HEK293 (cell line): ENCODE data around the gene KCNJ5.

Experiments used
- CTCF ChIA-PET: fragments of 350-600 bp; formaldehyde crosslinking; extraction: SDS; loops from one replicate; lab custom pipeline; 2021; ENCODE audit warnings: antibody characterized with exemption; lab: Yijun Ruan, JAX
- POLR2A ChIA-PET: fragments of 300-600 bp; formaldehyde crosslinking; extraction: SDS; loops from one replicate; lab custom pipeline; 2020; ENCODE audit warnings: antibody characterized with exemption, inconsistent platforms; lab: Yijun Ruan, JAX
- H3K27ac ChIP-seq: fragments of 200-500 bp; sonication (Bioruptor generic); 2 replicates; pipeline ENCODE4 v1.5.1; 2014; ENCODE audit warnings: low read depth, low read length, control low read depth, inconsistent platforms; ENCODE audit errors: extremely low read depth
- H3K36me3 ChIP-seq, 2 experiments: fragments of 200-500 bp in 1 of 2; sonication (Bioruptor generic) in 1 of 2; 1 replicate in 1 of 2; 2 replicates in 1 of 2; pipeline ENCODE4 v1.5.1; 2014 to 2017; ENCODE audit warnings: inconsistent platforms in 2 of 2, low read length in 2 of 2; ENCODE audit not compliant: control insufficient read depth in 2 of 2, insufficient read depth in 1 of 2
- H3K4me1 ChIP-seq: fragments of 200-500 bp; sonication (Bioruptor generic); 2 replicates; pipeline ENCODE4 v1.5.1; 2014; ENCODE audit warnings: mild to moderate bottlenecking, low read length, inconsistent platforms; ENCODE audit not compliant: control insufficient read depth, insufficient read depth
- H3K4me3 ChIP-seq: 2 replicates; pipeline ENCODE4 v1.5.1; 2011; ENCODE audit warnings: low read depth, mild to moderate bottlenecking, control low read depth, low read length, moderate library complexity
- H3K9me3 ChIP-seq: fragments of 200-500 bp; sonication (Bioruptor generic); 2 replicates; pipeline ENCODE4 v1.5.1; 2014; ENCODE audit warnings: low read depth, low read length, inconsistent platforms; ENCODE audit not compliant: control insufficient read depth, insufficient read depth
- GLI2 ChIP-seq: fragments of 450-650 bp; formaldehyde crosslinking; IDR thresholded peaks from 2 replicates; pipeline ENCODE4; 2017; ENCODE audit warnings: missing biosample characterization, missing genetic modification characterization, low read depth, borderline replicate concordance
- HIC1 ChIP-seq: fragments of 450-650 bp; formaldehyde crosslinking; IDR thresholded peaks from 2 replicates; pipeline ENCODE4 v1.5.1; 2016; ENCODE audit warnings: missing biosample characterization, missing genetic modification characterization
- KLF10 ChIP-seq: fragments of 450-650 bp; IDR thresholded peaks from 2 replicates; pipeline ENCODE4 v1.5.1; 2018; ENCODE audit warnings: missing biosample characterization, mild to moderate bottlenecking, missing genetic modification characterization
- TCF7L2 ChIP-seq: IDR thresholded peaks from 2 replicates; pipeline ENCODE4 v1.6.1; 2011; ENCODE audit warnings: low read depth, mild to moderate bottlenecking, inconsistent platforms, low read length, moderate library complexity, borderline replicate concordance
- ZBTB21 ChIP-seq: fragments of 450-650 bp; formaldehyde crosslinking; IDR thresholded peaks from 2 replicates; pipeline ENCODE4 v1.5.1; 2017; ENCODE audit warnings: missing biosample characterization, missing genetic modification characterization
- ZFP37 ChIP-seq: fragments of 450-650 bp; formaldehyde crosslinking; IDR thresholded peaks from 2 replicates; pipeline ENCODE4 v1.5.1; 2016; ENCODE audit warnings: missing biosample characterization, missing genetic modification characterization
- ZNF112 ChIP-seq: fragments of 450-650 bp; formaldehyde crosslinking; IDR thresholded peaks from 2 replicates; pipeline ENCODE4 v1.5.0; 2017; ENCODE audit warnings: missing biosample characterization, missing genetic modification characterization
- ZNF138 ChIP-seq: fragments of 450-650 bp; formaldehyde crosslinking; IDR thresholded peaks from 2 replicates; pipeline ENCODE4 v1.5.1; 2016; ENCODE audit warnings: missing biosample characterization, missing genetic modification characterization, borderline replicate concordance
- ZNF311 ChIP-seq: fragments of 450-650 bp; formaldehyde crosslinking; IDR thresholded peaks from 2 replicates; pipeline ENCODE4 v1.5.1; 2017; ENCODE audit warnings: missing biosample characterization, missing genetic modification characterization, borderline replicate concordance
- ZNF354C ChIP-seq: fragments of 450-650 bp; formaldehyde crosslinking; IDR thresholded peaks from 2 replicates; pipeline ENCODE4 v1.5.1; 2016; ENCODE audit warnings: missing biosample characterization, missing genetic modification characterization, low read depth, borderline replicate concordance
- ZNF404 ChIP-seq: fragments of 450-650 bp; formaldehyde crosslinking; IDR thresholded peaks from 2 replicates; pipeline ENCODE4 v1.5.1; 2017; ENCODE audit warnings: missing biosample characterization, missing genetic modification characterization
- ZNF473 ChIP-seq: fragments of 450-650 bp; formaldehyde crosslinking; IDR thresholded peaks from 2 replicates; pipeline ENCODE4 v1.5.1; 2017; ENCODE audit warnings: missing biosample characterization, missing genetic modification characterization
- ZNF585B ChIP-seq: fragments of 450-650 bp; formaldehyde crosslinking; IDR thresholded peaks from 2 replicates; pipeline ENCODE4 v1.5.1; 2016; ENCODE audit warnings: missing biosample characterization, missing genetic modification characterization
- ZNF621 ChIP-seq: fragments of 450-650 bp; formaldehyde crosslinking; IDR thresholded peaks from 2 replicates; pipeline ENCODE4 v1.5.1; 2017; ENCODE audit warnings: missing biosample characterization, missing genetic modification characterization
- ZNF664 ChIP-seq: fragments of 450-650 bp; formaldehyde crosslinking; IDR thresholded peaks from 2 replicates; pipeline ENCODE4 v1.5.1; 2016; ENCODE audit warnings: missing biosample characterization, missing genetic modification characterization
- ZNF837 ChIP-seq: fragments of 450-650 bp; formaldehyde crosslinking; IDR thresholded peaks from 2 replicates; pipeline ENCODE4 v1.5.1; 2016; ENCODE audit warnings: missing biosample characterization, missing genetic modification characterization
- TF ChIP-seq, protein P1 (sequence below): fragments of 450-650 bp; IDR thresholded peaks from 2 replicates; pipeline ENCODE4 v1.5.1; 2018; ENCODE audit warnings: missing biosample characterization, mild to moderate bottlenecking, missing genetic modification characterization
- TF ChIP-seq, protein P2 (sequence below): fragments of 450-650 bp; formaldehyde crosslinking; IDR thresholded peaks from 2 replicates; pipeline ENCODE4 v1.5.1; 2017; ENCODE audit warnings: missing biosample characterization, missing genetic modification characterization
- TF ChIP-seq, protein P3 (sequence below): fragments of 450-650 bp; formaldehyde crosslinking; IDR thresholded peaks from 2 replicates; pipeline ENCODE4; 2016; ENCODE audit warnings: missing biosample characterization, missing genetic modification characterization

KCNJ5 gene

GRCh38 chr11:128906185-128907050 lies 15.3 kb downstream of the KCNJ5 start:
- Histone ChIP-seq H3K4me3 (no peak overlapping the region), H3K27ac (no peak overlapping the region), H3K4me1 (0 out of 2 replicates have a peak, but pooled peaks cover 3% of the 10 kb centered on the region), H3K9me3 (no peaks in the 10 kb centered on the region), H3K36me3 (peaks cover 0 to 3% of the 10 kb centered on the region in 2 experiments; a peak in 1 of 3 replicates)
- no peak for TF ChIP-seq ZNF585B (tag by site-specific recombination)
- TF ChIP-seq ZNF473 (tag by site-specific recombination) = no peak
- TF ChIP-seq GLI2 (tag by site-specific recombination) = no peak
- TF ChIP-seq, protein P1, sequence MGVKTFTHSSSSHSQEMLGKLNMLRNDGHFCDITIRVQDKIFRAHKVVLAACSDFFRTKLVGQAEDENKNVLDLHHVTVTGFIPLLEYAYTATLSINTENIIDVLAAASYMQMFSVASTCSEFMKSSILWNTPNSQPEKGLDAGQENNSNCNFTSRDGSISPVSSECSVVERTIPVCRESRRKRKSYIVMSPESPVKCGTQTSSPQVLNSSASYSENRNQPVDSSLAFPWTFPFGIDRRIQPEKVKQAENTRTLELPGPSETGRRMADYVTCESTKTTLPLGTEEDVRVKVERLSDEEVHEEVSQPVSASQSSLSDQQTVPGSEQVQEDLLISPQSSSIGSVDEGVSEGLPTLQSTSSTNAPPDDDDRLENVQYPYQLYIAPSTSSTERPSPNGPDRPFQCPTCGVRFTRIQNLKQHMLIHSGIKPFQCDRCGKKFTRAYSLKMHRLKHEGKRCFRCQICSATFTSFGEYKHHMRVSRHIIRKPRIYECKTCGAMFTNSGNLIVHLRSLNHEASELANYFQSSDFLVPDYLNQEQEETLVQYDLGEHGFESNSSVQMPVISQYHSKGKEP = no peak
- TF ChIP-seq HIC1 = no peak
- TF ChIP-seq ZNF837 (tag by site-specific recombination) = no peak
- ChIA-PET POLR2A (interaction anchor here (0.6 to 0.7 kb wide), 5 partner anchors 439 to 1800 kb away, joined by 3 to 8 read pairs (median 4); no protein-coding TSS in a partner anchor), CTCF (interaction anchor here (0.6 to 2.7 kb wide), 6 partner anchors 14 to 504 kb away, joined by 3 to 30 read pairs (median 10); partner anchors contain the start of gene KCNJ5)

- Histone ChIP-seq H3K27ac (no peak overlapping the region), H3K4me3 (no peak overlapping the region), H3K4me1 (0 out of 2 replicates have a peak, but pooled peaks cover 3% of the 10 kb centered on the region), H3K9me3 (no peaks in the 10 kb centered on the region), H3K36me3 (peaks cover 0 to 3% of the 10 kb centered on the region in 2 experiments; a peak in 1 of 3 replicates)
- POLR2A ChIA-PET = no interaction called here
- CTCF ChIA-PET = interaction anchor here (0.6 to 2.7 kb wide), 8 partner anchors 13 to 1668 kb away, joined by 3 to 15 read pairs (median 4); partner anchors contain the start of gene KCNJ5
- TF ChIP-seq ZFP37 = no peak
- 0 out of 2 replicates have a peak, but pooled peaks have one; percentile 15 for TF ChIP-seq ZNF664 (tag by site-specific recombination)
Observed at GRCh38 chr11:128907585-128907984, 16.4 kb downstream of the KCNJ5 start.

DNA sequence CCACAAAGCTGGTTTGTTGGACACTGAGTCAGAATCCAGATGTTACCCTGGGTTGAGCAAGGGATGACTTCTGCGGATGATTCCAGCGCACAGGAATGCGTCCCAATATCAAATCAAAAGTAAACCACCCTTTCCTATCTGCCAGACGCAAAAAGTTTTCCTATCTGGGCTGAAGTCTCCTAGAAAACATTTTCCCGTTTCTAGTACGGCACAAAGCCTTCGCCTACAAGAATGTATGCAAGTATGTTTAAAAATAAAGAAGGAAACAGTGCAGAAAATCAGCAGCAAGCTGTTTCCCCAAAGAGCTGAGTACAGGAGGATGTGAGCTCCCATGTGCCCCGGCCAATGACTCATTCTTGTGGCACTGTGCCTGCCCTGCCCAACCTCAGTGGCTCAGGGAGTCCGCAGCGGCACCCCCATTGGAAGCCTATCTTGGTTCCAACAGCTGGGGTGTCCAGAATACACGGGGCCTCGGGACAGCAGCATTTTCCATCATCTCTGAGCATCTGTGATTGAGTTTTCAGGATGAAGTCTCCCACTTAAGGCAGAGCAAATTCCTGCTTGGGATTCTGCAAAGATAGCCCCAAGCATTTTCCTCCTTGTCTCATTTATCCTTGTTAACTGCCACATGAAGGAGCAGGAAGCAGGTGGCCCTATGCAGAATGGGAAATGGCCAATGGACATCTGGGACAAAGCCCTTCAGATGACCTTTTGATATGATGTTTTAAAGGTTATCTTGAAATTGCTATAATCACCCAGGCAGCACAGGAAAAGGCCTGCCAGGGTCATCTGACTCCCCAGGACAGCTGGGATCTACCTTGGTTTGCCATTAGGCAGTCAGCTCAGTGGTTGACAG lies 17.5 kb downstream of the KCNJ5 start:
- Histone ChIP-seq H3K4me1 (0 out of 2 replicates have a peak, but pooled peaks cover 3% of the 10 kb centered on the region), H3K36me3 (no peaks in the 10 kb centered on the region), H3K27ac (no peak overlapping the region), H3K9me3 (no peaks in the 10 kb centered on the region), H3K4me3 (no peak overlapping the region)
- TF ChIP-seq ZBTB21 (tag by site-specific recombination) (no peak), ZNF404 (no peak), KLF10 (tag by site-specific recombination) (no peak), ZNF138 (tag by site-specific recombination) (no peak), TCF7L2 (no peak), ZNF112 (tag by site-specific recombination) (no peak), ZNF621 (tag by site-specific recombination) (no peak), ZNF311 (tag by site-specific recombination) (no peak), ZNF354C (tag by site-specific recombination) (no peak)
- TF ChIP-seq, protein P2, sequence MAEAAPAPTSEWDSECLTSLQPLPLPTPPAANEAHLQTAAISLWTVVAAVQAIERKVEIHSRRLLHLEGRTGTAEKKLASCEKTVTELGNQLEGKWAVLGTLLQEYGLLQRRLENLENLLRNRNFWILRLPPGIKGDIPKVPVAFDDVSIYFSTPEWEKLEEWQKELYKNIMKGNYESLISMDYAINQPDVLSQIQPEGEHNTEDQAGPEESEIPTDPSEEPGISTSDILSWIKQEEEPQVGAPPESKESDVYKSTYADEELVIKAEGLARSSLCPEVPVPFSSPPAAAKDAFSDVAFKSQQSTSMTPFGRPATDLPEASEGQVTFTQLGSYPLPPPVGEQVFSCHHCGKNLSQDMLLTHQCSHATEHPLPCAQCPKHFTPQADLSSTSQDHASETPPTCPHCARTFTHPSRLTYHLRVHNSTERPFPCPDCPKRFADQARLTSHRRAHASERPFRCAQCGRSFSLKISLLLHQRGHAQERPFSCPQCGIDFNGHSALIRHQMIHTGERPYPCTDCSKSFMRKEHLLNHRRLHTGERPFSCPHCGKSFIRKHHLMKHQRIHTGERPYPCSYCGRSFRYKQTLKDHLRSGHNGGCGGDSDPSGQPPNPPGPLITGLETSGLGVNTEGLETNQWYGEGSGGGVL = no peak
- TF ChIP-seq, protein P3, sequence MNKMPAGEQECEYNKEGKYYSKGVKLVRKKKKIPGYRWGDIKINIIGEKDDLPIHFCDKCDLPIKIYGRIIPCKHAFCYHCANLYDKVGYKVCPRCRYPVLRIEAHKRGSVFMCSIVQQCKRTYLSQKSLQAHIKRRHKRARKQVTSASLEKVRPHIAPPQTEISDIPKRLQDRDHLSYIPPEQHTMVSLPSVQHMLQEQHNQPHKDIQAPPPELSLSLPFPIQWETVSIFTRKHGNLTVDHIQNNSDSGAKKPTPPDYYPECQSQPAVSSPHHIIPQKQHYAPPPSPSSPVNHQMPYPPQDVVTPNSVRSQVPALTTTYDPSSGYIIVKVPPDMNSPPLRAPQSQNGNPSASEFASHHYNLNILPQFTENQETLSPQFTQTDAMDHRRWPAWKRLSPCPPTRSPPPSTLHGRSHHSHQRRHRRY = no peak
- ChIA-PET POLR2A (no interaction called here), CTCF (interaction anchor here (0.7 to 2.8 kb wide), 3 partner anchors 27 to 1669 kb away, joined by 3 to 9 read pairs (median 4); no protein-coding TSS in a partner anchor)
